Right lung (tissue), 5 donors: ENCODE measurements around the gene MON1A. TPM values are rescaled to one million over a fixed set of nuclear protein-coding genes. Genes with fewer than 3 reads are reported as not detected.

Experiments used
- DNase-seq, 2 donors: peaks; one replicate each; pipeline ENCODE4 v3.0.0-alpha.2; 2013
- polyA plus RNA-seq, 5 donors: library from polyadenylated mRNA; unstranded; fragments of 120-200 nt; gene quantifications; one replicate each; pipeline versions ENCODE4 v1.2.1 to v1.2.3, GENCODE V29; 2013; ENCODE audit warnings: inconsistent platforms in 1 of 5, low replicate concordance in 1 of 5; ENCODE audit not compliant: insufficient read length in 5 of 5, insufficient read depth in 1 of 5

MON1A gene
- polyA plus RNA-seq, 5 donors, result 9.5 to 17.8 (median 12.0) TPM

GRCh38 chr3:49895791-49896190 lies 33.8 kb downstream of the MON1A start:
- DNase-seq, result no peak

GRCh38 chr3:49889296-49889695 lies 40.3 kb downstream of the MON1A start:
- DNase-seq, result no peak

- no peak for DNase-seq
Observed at GRCh38 chr3:49886922-49887265, 42.7 kb downstream of the MON1A start.

DNA sequence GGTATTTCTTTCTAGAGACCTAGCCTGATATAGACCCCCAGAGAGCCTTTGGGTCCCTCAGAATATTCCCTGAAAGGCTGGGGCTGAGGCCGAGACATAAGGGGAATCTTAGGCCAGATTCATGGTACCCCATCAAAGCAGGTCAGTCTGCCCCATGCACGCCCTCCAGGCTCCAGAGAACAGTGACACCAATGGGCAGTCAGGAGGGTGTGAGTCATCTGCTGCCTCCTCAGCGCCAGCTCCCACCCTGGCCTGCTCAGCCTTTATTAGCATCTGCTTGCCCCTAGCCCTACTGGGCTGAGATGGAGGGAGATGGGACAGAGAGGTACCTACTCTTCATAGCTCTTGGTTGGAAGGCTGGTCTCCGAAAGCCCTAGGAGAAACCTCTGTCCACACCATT lies 45.6 kb downstream of the MON1A start:
- no peak for DNase-seq

GRCh38 chr3:49882166-49882565 lies 47.4 kb downstream of the MON1A start:
- peak; percentile 77 to 82 for DNase-seq

DNA sequence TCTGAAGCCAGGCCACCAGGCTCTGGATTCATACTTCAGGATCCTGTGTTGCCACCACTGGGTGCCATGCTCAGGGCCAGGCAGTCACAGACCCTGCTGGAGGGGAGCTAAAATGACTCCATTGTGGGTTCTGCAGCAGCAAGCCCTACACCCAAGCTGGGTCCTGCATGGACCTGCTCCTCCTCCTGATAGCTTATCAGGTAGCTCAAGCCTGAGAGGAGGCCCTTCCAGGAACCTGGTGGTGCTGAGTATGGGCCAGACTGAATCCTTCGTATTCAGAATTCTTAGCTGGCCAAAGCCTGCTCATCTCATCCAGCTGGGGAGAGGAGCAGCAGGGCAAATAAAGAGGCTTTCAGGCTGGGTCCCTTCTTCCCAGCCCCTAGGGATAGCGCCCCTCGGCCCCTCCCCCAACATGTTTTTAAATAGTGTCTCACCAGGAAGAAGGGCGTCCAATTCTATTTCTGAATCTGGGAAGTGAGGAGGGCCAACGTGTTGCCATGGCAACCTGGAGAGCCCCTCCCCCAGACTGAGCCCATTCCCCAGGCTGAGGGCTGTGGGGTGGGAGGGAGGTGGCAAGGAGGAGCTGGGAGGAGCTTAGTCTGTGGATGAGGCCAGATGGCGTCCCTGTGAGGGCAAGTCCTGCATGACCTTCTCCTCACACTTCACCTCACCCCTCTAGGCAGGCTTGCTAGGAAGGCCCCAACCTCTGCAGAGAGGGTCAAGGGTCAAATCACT lies 48.9 kb downstream of the MON1A start:
- DNase-seq, result no peak

DNA sequence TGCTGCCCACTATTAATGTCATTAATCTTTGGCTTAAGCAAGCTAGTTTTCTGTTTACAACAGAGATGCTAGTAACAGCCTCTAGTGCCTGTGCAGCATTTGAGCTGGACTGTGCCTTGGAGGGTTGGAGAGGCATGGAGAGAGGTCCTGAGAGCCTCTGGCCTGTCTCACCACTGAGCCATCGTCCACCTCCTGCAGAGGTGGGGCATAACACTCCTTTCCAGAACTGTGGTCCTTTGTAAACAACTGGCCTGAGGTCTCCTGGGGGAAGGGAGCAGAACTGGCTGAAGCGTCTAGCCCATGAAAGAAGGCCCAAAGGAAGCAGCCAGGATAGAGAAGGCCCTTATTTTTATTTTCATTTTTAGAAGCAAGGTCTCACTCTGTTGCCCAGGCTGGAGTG lies 49.9 kb downstream of the MON1A start:
- no peak for DNase-seq

- DNase-seq, result no peak
Observed at GRCh38 chr3:49878686-49879085, 50.9 kb downstream of the MON1A start.

DNA sequence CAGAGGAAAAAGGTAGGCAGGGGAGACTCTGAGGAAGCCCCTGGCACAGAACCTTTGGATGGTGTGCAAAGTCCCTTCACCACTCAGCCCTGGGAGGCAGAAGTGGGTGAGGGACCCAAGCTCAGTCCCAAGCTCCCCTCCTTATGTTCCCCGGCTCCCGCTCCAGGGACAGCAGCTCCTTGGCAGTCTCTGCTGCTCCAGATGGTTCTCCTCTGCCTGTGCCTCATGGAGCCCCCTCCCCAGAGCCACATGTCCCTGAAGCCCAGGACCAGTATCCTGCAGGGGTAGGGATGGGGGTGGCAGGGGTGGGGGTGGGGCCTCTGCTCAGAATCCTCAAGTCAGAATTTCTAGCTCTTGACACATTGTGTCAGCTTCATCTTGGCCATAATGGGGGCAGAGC lies 51.9 kb downstream of the MON1A start:
- DNase-seq, result peak in 1 of 2 donors; percentile 32

DNA sequence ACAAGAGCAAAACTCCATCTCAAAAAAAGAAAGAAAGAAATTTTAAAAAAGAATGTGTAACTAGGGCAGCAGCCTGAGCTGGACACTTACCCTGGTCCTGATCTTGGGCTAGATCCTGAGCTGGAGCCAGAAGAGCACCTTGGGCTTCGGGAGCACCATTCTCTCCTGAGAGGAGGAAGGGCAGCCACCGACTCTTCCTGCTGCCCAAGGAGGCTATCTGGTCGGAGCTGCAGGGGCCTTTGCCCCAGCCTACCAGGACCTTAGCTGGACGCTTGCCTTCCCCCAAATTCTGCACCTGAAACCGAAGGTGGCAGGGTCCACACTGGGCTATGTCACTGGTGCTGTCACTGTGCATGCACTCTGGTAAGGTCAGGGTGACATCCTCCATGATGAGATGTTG lies 53.0 kb downstream of the MON1A start:
- DNase-seq, result no peak

- DNase-seq, result no peak
Observed at GRCh38 chr3:49873623-49874022, 56.0 kb downstream of the MON1A start.

DNA sequence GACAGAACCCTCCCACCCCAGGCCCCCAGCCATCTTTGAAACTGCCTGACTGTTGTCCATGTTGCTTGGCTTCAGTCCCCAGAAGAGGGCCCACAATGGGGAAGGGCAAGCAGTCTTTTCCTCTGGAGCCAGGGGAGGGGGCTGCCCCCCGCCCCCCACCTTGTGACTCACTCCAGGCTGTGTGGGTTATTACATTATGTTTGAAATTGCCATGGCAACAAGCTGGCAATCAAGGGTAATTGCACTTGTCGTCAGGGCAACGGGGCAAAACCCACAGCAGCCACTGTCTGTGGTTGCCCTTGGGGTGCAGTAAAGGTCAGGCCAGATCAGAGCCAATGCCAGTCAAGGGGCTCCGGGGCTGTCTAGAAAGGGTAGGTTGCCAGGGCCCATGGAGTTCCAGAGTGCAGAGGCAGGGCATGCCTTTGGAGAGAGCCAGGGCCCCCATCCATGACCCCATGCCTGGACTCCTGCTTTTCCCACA lies 56.8 kb downstream of the MON1A start:
- DNase-seq, result no peak

- no peak for DNase-seq
Observed at GRCh38 chr3:49871531-49872153, 58.0 kb downstream of the MON1A start.

DNA sequence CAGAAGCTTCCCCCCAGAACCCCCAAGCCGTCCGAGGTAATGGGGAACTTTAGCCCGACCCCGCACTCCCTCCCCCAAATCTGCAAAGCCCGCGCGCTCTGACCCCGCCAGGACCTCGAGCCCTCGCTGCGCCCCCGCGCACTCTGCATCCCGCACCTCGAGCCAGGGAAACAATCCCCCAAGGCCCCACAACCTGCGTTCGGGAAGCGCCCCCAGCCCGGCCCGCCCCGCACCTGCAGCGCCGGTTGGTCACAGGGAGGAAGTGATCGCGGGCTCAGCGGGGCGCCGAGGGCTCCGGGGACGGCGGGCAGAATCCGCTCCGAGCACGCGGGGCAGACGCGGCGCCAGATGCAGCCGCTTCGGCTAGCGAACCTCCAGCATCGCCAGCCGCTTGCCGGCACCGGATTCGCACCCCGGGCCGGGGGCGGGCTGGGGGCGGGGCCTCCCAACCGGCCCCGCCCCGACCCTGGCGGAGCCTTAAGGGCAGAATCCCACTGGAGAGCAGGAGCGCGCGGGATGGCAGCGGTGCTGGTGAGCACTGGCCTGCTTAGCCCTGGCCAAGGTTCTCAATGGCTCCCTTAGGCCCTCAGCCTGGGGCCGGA lies 60.0 kb downstream of the MON1A start, which contains the start of gene CAMKV:
Gene CAMKV (minus strand): TSS at position 382 of the 602 bp plus-strand sequence. CDS start 7,518 bp downstream, outside the sequence.
- DNase-seq, result no peak

- no peak for DNase-seq
Observed at GRCh38 chr3:49868862-49869466, 60.6 kb downstream of the MON1A start.

- no peak for DNase-seq
Observed at GRCh38 chr3:49867871-49868321, 61.7 kb downstream of the MON1A start.

DNA sequence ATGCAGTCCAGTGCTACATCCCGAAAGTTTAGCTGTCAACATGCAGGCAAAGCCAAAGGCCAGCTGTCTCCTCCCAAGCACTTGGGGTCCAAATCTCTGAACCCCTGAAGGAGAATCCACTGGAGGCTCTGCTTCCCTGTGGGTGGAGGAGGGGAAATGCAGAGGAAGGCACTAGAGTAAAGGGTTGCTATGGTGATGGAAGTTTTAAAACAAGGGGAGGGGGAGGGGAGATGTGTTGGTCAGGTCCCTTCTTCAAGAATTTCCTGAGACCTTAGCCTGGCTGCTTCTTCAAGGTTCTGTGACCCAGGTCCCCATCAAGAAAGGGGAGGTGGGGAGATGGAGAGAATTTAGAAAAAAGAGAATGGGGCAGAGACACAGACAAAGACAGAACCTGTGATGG lies 62.2 kb downstream of the MON1A start:
- no peak for DNase-seq

GRCh38 chr3:49865198-49865784 lies 64.3 kb downstream of the MON1A start:
- no peak for DNase-seq

GRCh38 chr3:49864505-49864904 lies 65.1 kb downstream of the MON1A start:
- DNase-seq, result no peak

GRCh38 chr3:49859576-49860305 lies 69.9 kb downstream of the MON1A start:
- DNase-seq, result no peak
